Activated CD8-positive, alpha-beta memory T cell treated with anti-CD3 and anti-CD28 coated beads for 36 hours (primary cell): ENCODE results near the gene TRMT10B. TPM values are rescaled to one million over a fixed set of nuclear protein-coding genes. Genes with fewer than 3 reads are reported as not detected.
"Not testable (repeated sequence)": the region's sequence is repeated elsewhere in the genome, so short reads cannot be mapped to it uniquely, and the experiment has no call there.

Source experiments
- CTCF ChIA-PET: fragments of 350-600 bp; sonication (Branson Sonifier 250); formaldehyde crosslinking; loops from one replicate; lab custom pipeline; 2021; ENCODE audit warnings: antibody characterized with exemption; lab: Charles Lee
- POLR2A ChIA-PET: fragments of 350-600 bp; sonication (Branson Sonifier 250); formaldehyde crosslinking; loops from one replicate; lab custom pipeline; 2021; ENCODE audit warnings: antibody characterized with exemption; lab: Charles Lee
- total RNA-seq, 2 experiments: library from RNA; stranded (reverse); gene quantifications; one replicate each; pipeline ENCODE4 v1.2.3, GENCODE V29; 2021

Gene TRMT10B
- total RNA-seq, 2 experiments from 2014 or later, result 8.8 to 9.6 TPM

GRCh38 chr9:37788332-37788731 is 34.7 kb downstream of the TRMT10B start:
- POLR2A ChIA-PET, result no interaction called here
- CTCF ChIA-PET, result no interaction called here

- ChIA-PET CTCF (no interaction called here), POLR2A (no interaction called here)
These were observed 36.5 kb downstream of the TRMT10B start for GRCh38 chr9:37790096-37790495.

- ChIA-PET POLR2A (no interaction called here), CTCF (no interaction called here)
These were observed 38.5 kb downstream of the TRMT10B start for GRCh38 chr9:37792122-37792521.

- POLR2A ChIA-PET, result no interaction called here
- CTCF ChIA-PET, result no interaction called here
These were observed 42.6 kb downstream of the TRMT10B start for GRCh38 chr9:37796232-37796631.

GRCh38 chr9:37798677-37799076 is 45.1 kb downstream of the TRMT10B start:
- POLR2A ChIA-PET, result no interaction called here
- CTCF ChIA-PET, result no interaction called here

GRCh38 chr9:37800631-37801286 is 47.2 kb downstream of the TRMT10B start, which contains the start of gene DCAF10:
DCAF10 (plus strand) TSS chr9:37800797; CDS start chr9:37800867, 70 bp downstream.
- POLR2A ChIA-PET, result interaction anchor here (0.6 to 1.7 kb wide), 6 partner anchors 16 to 207 kb away, joined by 3 to 19 read pairs (median 6); partner anchors contain the start of genes EXOSC3 and SLC25A51

GRCh38 chr9:37801287-37801850 is 47.8 kb downstream of the TRMT10B start:
- ChIA-PET POLR2A (interaction anchor here (0.6 to 1.7 kb wide), 6 partner anchors 17 to 207 kb away, joined by 3 to 19 read pairs (median 5); partner anchors contain the start of genes EXOSC3 and SLC25A51), CTCF (interaction anchor here (1.0 to 1.3 kb wide), 2 partner anchors 17 to 22 kb away, joined by 3 to 5 read pairs; partner anchors contain the start of gene EXOSC3)

More at GRCh38 chr9:37800631-37801286, 47.2 kb downstream of the TRMT10B start, which contains the start of gene DCAF10:
- CTCF ChIA-PET, result interaction anchor here (1.0 to 1.3 kb wide), 2 partner anchors 16 to 22 kb away, joined by 3 to 5 read pairs; partner anchors contain the start of gene EXOSC3

- ChIA-PET CTCF (no interaction called here), POLR2A (interaction anchor here (0.6 kb wide), 1 partner anchor 47 kb away, joined by 3 read pairs; no protein-coding TSS in a partner anchor)
These were observed 48.5 kb downstream of the TRMT10B start for GRCh38 chr9:37801959-37802711.

GRCh38 chr9:37806271-37806670 is 52.7 kb downstream of the TRMT10B start:
- POLR2A ChIA-PET, result no interaction called here

GRCh38 chr9:37809676-37810075 is 56.1 kb downstream of the TRMT10B start:
- POLR2A ChIA-PET, CTCF ChIA-PET: not testable (repeated sequence)

More at GRCh38 chr9:37806271-37806670, 52.7 kb downstream of the TRMT10B start:
- CTCF ChIA-PET, result no interaction called here

GRCh38 chr9:37811906-37812476 is 58.4 kb downstream of the TRMT10B start:
- POLR2A ChIA-PET, result no interaction called here
- CTCF ChIA-PET, result no interaction called here

GRCh38 chr9:37812773-37813379 is 59.3 kb downstream of the TRMT10B start:
- ChIA-PET POLR2A (no interaction called here), CTCF (no interaction called here)

GRCh38 chr9:37818849-37819248 is 65.2 kb downstream of the TRMT10B start:
- ChIA-PET POLR2A (no interaction called here), CTCF (no interaction called here)

GRCh38 chr9:37820142-37820541 is 66.5 kb downstream of the TRMT10B start:
- ChIA-PET POLR2A (no interaction called here), CTCF (no interaction called here)

- POLR2A ChIA-PET, CTCF ChIA-PET: not testable (repeated sequence)
These were observed 71.6 kb downstream of the TRMT10B start for GRCh38 chr9:37825174-37825573.

GRCh38 chr9:37827483-37828165 is 74.0 kb downstream of the TRMT10B start:
- ChIA-PET CTCF (no interaction called here), POLR2A (no interaction called here)
